NCI-H510A treated with DMSO at 0.1 percent for 48 hours (cell line): ENCODE results near the gene AGMAT.

ENCODE experiments used
- DNase-seq: peaks from one replicate; lab custom pipeline; 2025; lab: John Stamatoyannopoulos, UW

AGMAT gene, protein sequence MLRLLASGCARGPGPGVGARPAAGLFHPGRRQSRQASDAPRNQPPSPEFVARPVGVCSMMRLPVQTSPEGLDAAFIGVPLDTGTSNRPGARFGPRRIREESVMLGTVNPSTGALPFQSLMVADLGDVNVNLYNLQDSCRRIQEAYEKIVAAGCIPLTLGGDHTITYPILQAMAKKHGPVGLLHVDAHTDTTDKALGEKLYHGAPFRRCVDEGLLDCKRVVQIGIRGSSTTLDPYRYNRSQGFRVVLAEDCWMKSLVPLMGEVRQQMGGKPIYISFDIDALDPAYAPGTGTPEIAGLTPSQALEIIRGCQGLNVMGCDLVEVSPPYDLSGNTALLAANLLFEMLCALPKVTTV

DNA sequence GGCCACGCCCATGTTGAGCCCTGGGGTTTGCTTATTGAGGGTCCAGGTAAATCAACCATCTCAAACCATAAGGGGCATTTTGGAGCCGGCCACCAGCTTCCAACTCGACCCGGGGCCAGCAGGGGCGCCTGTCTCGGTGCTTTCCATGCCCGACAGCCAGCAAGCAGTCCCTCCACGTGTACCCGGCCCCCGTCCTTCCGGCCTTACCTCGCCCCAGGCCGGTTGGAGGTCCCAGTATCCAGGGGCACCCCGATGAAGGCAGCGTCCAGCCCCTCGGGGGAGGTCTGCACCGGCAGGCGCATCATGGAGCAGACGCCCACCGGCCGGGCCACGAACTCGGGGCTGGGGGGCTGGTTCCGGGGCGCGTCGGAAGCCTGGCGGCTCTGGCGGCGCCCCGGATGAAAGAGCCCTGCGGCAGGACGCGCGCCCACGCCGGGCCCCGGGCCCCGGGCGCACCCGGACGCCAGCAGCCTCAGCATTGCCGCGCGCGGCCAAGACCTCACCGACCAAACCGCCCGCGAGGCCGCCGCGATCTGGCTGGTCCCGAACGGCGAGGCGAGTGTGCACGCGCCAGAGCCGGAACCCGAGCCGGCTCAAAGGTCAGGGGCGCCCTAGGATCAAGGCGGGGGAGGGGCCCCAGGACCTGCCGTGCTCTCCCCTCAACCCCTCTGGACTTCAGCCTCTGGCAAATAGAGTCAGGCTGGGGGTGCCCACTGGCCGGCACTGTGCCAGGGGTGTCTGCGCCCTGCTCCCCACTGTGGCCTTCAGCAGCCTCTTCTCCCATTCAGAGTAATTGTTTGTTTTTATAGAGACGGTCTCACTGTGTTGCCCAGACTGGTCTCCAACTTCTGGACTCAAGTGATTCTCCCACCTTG is at the start of gene AGMAT:
TSS of gene AGMAT (minus strand) at position 563 of the 875 bp plus-strand sequence. CDS start at position 479, 84 bp downstream.
- DNase-seq: peak; percentile 68

DNA sequence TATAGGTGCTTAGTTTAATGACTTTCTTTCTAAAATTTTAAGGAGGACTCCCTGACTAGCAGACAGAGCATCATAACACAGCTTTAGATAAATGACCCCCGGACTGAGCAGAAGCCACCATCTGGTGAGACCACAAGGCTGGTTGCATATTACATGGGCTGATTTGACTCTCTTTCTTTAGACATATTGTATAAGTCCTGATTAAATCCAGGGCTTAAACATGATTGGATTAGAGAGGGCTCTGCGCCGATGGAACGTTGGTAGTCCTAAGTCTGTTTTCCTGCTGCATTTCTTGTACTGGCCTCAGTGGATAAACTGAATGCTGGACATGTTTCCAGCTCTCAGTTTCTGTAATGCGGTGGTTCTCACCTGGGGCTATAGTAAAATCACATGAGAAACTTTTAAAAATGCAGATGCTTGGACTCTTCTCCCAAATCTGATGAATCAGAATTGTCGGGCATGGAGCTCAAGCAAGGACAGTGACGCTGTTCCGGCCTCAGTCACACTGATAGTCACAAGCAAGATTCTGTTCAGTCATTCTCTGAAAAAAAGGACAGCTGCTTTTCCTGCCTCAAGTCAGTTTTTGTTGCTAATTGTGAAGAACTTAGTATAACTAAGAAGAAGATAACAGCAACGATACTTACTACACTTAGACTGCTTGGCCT is 49.0 kb upstream of the AGMAT start:
- DNase-seq: no peak

DNA sequence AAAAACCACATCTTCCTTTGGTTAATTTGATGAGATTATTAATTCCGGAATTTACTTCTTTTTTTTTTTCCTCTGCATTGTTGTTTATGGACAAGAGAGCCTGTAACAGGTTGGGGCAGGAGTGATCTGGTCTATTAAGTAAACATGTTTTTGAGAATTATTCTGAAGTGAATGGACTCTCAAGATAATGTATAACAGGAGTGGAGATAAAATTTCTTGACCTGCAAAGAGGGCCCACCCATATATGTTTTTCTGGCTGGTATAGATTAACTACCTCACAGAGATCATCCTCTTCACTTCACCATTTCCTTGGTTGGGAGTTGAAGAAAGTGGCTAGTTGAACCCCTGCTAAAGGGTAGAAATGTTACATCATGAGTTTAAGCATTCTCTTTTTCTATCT is 43.2 kb upstream of the AGMAT start:
- DNase-seq: no peak

DNA sequence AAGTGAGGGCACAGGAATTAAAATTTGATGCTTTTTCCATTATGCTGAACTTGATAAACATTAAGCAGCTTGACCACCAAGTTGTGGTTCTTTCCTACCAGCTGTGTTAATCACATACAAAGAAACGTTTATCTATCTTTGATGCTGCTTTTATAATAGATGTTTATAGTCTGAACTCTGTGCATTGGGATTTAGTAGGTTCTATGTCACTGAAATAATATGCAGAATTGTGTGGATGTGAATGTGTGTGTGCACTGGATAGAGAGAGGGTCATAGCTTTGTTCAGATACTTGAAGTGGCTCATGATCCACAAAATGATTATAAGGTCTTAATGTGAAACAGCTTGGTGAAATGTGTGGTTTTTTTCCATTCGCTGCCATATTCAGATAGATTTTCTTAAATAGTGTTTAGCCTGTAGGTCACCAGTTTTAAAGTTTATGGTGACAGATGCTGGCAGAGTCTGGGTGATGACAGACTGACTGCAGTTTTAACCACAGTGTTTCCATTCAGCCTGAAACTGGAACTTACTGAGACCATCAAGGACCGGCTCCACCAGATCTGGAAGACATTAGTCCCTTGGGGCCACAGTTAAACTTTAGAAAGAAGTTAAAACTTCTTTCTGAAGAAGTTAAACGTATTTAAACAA is 42.6 kb upstream of the AGMAT start:
- no peak for DNase-seq

DNA sequence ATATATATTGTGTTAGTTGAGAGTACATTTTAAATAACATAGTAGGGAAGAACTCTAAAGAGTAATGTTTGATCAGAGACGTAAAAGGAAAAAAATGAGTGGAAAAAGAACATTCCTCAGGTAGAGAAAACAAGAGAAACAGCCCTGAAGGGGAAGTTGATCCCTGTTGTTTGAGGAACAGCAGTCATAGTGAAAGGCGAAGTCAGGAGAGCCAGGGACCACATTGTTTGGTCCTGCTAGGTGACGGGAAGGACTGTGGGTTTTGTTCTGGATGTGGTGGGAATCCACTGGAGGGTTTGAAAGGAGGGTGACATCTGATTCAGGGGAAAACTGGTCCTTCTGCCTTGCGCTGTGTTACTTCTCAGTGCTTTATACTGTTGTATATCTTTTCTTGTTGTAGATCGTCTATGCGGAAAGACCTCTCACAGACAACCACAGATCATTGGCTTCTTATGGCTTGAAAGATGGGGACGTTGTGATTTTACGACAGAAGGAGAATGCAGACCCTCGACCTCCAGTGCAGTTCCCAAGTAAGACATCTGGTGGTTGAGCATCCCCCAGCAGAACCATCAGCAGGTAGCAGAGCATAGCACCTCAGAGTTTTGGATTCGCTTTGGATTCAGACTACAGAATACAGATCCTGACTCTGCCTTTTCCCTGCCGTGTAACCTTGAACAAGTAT is 41.6 kb upstream of the AGMAT start:
- DNase-seq: no peak

DNA sequence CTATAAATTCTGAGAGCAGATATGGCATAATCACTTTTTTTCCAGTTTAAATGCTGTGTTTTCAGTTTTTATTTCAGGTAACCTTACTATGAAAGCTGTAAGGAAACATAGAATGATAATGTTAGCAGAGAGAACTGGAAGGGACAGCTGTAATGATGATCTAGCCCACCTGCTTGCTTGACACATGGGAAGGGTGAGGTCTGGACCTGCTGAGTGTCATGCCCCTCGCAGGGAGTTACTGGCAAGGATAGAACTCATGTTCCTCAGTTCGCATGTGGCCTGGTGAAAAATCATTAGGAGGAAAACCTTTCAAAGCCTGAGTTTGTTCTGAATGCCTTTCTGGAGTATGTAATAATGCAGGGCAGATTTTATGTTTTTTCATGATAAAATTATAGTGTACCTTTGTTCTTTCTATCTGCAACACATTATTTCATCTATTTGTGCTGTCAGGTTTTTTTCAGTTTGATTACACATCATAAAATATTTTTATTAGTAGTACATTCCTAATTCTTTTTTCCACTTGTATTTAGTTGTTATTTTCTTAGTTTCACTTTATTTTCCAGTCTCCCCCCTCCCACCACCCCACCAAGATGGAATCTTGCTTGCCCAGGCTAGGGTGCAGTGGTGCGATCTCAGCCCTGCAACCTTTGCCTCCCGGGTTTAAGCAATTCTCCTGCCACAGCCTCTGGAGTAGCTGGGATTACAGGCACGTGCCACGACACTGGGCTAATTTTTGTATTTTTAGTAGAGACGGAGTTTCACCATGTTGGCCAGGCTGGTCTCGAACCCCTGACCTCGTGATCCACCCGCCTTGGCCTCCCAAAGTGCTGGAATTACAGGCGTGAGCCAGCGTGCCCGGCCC is 40.4 kb upstream of the AGMAT start:
- no peak for DNase-seq

DNA sequence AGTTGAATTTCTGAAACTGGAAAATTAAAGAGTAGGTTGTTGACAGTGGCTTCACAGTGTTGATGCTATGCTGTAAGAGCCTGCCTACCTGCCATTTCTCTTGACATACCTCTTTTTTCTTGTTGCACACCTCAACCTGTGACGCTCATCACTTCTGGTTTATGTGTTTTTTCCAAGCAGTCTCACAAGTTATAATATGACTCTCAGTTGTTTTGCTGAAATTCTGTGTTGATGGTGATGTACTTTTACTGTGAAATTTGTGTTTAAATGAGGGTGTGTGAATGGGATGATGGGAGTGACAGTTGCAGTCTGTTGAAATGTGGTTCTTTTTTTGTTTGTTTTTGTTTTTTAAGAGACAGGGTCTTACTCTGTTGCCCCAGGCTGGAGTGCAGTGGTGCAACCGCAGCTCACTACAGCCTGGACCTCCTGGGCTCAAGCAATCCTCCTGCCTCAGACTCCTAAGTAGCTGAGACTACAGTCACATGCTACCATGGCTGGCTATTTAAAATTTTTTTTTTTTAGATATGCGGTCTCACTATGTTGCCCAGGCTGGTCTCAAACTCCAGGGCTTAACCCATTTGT is 39.4 kb upstream of the AGMAT start:
- no peak for DNase-seq

DNA sequence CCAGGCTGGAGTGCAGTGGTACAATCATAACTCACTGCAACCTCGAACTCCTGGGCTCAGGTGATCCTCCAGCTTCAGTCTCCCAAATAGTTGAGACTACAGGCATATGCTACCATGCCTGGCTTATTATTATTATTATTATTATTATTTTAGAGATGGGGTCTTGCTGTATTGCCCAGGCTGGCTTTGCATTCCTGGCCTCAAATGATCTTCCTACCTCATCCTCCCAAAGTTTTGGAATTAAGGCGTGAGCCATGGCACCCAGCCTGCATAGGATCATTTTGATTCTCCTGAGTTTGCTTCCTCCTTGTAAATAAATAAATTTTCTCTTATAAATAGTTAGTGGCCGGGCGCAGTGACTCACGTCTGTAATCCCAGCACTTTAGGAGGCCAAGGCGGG is 38.6 kb upstream of the AGMAT start:
- no peak for DNase-seq

DNA sequence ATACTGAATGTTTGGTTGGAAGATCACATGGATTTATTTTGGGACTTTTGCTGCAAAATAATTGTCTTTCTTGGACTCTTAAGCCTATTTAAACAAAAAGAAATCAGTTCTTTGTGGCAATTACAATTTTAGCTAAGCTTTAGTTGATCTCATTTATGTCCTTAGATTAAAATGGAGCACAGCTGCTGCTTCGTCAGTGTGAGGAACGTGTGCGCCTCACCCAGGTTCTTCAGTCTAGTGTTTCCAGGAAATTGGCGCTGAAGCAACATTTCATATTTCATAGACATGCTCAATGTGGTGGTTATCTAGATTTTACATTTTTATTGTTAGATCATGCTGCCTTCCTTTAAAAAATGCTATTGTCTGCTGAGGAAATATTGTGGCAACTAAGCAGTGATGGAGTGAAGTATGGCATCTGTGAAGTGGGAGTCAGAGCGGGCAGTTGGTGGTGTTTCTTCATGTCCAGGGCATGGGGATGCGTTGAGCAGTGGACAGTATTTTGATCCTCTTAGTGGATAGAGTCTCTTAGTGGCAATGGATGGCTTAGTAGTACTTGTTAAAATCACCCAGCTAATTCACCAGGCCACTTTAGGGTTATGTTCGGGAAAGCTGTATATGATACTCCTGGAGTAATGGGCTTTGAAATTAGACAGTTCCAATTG is 38.0 kb upstream of the AGMAT start:
- no peak for DNase-seq

DNA sequence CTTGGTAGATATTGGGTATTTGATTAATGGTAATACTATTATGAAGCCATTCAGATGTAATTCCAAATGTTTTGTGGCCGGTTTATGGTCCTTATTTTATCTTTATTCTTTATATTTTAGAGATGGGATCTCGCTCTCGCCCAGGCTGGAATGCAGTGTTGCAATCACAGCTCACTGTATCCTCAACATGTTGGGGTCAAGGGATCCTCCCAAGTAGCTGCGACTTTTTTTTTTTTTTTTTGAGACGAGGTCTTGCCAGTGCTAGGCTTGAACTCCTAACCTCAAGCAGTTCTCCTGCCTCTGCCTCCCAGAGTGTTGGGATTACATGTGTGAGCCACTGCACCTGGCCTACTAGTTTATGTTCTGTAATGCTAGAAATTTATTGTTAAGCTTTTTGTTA is 37.1 kb upstream of the AGMAT start:
- DNase-seq: no peak

DNA sequence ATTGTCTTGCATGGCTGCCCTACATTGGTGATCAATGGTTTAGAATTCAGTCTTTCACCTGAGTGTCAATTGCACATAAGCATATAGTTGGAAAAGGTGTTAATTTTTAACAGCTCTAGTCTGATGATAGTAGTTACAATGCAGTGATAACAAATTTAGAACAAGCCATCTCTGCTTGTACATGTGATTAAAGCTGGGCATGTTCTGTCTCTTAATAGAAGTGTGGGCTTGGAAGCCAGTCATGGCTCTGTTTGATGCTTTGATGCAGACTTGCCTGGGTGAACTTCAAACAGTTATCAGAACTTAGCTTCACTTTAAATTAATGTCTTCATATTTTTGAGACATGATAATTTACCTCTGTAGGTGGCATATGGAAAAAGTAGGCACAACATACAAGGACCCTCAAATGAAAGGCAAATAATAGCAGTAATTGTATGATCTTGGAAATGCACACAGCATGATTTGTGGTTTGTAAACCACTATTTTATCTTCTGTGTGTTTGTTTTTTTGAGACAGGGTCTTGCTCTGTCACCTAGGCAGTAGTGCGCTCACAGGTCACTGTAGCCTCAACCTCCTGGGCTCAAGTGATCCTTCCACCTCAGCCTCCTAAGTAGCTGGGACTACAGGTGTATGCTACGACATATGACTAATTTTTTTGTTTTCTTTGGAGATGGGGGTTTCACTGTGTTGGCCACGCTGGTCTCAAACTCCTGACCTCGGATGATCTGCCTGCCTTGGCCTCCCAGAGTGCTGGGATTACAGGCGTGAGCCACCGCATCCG is 36.2 kb upstream of the AGMAT start:
- DNase-seq: no peak

DNA sequence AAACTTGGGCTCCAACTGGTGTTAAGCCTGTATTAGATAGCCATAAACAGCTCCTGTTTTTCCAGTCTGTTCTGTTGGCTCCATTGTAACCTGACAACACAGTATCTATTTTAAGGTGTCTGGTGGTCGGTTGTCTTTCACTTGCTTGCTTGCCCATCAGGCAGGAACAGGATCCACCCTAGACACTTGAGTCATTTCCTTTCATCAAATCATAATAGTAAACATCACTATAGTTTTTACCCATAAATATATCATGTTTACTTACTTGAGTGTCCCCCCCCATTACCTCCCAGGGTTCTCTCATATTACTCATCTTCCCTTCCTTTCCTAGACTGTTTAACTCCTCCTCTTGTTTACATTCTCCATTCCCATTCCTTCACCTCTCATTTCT is 35.3 kb upstream of the AGMAT start:
- DNase-seq: peak; percentile 63

DNA sequence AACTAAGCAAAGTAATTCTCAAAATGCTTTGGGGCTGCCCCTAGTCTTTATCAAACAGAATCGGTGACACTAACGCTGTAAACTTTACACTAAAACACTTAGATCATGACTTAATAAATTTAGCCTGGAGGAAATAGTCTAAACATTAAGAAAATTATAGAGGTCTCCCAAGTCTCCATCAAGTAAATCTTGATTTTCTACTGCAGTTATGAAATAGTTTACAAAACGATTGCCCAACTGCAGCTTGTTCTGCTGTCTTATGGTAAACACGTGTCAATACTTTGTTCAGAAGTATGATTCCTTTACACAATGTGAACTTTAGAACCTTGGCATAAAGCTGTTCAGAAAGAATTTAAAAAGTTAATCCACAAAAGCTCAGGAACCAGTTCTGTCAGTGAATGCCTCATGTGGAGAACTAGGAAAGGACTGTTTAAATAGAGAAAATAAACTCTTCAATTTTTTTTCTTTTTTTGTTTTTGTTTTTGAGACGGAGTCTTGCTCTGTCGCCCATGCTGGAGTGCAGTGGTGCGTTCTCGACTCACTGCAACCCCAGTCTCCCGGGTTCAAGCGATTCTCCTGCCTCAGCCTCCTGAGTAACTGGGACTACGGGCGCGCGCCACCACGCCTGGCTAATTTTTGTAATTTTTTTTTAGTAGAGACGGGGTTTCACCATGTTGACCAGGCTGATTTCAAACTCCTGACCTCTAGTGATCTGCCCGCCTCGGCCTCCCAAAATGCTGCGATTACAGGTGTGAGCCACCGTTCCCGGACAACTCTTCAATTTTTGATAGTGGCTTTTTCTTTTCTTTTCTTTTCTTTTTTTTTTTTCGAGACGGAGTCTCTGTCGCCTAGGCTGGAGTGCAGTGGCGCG is 34.0 kb upstream of the AGMAT start:
- DNase-seq: peak; percentile 39

DNA sequence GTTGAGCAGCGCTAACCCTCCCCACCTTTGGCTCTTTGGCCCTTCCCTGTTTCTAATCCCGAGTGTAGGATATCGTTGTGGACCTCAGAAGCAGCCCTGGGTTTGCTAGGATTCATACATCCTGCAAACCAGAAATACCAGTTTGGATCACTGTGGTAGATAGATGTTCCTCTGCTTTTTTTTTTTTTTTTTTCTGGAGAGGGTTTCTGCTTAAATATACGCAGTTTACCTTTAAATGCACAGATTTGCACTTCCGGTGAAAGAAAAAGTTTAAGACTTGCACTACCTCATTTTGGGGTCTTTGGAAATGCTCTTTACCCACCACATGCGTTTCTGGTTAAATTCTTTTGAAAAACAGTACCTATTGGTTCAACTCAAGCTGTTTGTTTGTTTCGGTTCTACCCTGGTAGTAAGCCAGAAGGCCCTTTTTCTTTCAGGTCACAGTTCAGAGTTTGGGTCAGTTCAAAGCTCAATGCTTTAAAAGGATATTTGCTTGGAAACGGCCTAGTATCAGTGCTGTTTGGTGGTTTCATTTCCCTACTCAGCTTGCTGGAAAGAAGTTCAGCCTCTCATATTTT is 33.3 kb upstream of the AGMAT start:
- peak; percentile 85 for DNase-seq

DNA sequence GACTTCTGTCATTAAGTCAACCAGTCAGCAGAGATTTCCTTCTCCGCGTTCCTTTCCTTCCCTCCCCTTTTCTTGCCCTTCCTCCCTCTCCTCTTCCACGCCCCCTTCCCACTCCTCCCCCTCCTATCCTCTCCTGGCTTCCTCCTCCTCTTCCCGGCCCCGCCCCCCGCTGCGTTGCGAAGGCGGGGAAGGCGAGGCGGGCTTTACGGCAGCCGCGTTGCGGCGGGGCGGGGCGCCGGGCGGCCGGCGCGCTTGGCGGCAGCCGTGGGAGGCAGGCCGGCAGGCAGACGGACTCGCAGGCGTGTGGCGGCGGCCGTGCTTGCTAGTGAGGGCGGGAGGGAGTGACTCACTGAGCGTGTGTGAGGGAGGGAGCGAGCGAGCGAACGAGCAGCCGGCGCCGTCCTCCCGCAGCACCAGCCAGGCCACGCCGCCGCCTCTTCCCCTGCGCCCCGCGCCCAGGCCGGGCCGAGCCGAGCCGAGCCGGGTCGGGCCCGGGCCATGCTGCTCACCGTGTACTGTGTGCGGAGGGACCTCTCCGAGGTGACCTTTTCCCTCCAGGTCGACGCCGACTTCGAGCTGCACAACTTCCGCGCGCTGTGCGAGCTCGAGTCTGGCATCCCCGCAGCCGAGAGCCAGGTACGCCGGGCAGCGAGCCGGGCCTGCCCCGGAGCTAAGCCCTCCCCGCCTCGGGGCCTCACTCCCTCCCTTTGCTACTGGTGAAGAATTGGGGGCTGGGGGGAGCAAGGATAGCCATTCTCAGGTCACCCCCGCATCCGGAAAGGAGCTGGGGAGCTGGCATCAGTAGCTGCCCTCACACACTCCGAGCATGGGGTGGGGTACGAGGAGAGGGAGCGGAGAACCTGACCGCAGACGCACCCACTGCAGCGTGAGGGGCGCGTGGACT is 32.6 kb upstream of the AGMAT start, which contains the start of gene DDI2:
TSS of gene DDI2 (plus strand) at position 286 of the 904 bp plus-strand sequence. CDS start at position 499, 213 bp downstream.
- peak; percentile 99 for DNase-seq
